Measurements from ENCODE around the gene GRK7.

The GRK7 gene

DNA sequence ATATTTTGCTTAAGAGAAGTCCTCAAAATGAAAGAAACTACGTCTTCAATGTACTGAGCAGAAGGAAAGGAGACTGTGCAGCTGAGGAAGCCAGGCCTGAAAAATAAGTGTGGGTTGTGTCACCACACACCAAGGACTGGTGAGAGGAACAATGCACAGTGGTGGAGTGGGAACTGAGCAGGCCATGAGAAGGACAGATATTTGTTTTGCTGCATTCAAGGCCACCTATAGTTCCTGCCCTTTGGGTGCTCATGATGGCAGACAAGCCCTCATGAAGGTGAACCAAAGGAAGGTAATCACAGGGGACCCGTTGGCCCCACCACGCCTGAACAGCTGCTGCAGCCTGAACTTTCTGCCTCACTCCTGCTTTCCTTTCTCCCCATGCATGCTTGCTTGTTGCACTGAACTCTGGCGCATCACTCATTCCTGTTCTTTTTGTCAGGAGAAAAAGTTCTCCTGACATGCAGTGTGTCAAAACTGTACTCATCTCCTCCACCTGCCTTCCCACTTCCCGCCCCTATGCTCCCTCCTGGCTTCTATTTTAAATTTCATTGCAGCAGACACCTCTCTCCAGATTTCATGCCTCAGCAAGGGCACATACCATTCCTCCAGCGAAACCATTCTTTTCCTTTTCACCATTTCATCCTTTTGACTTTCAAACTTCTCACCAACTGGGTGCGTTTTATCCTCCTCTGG lies 27.3 kb upstream of the GRK7 start:
- H3K36me3 ChIP-seq (ENCODE audit: control insufficient read depth, insufficient read depth, low read length) = no peaks in the 10 kb centered on the region
- WGBS (ENCODE audit: insufficient coverage, insufficient read length) = no CpG with 5 or more reads among the region's 7 CpGs
- H3K9me3 ChIP-seq (ENCODE audit: control insufficient read depth, insufficient read depth, low read length) = no peaks in the 10 kb centered on the region
- H3K4me1 ChIP-seq (ENCODE audit: control insufficient read depth, insufficient read depth, low read length) = 0 out of 2 replicates have a peak, but pooled peaks cover 1% of the 10 kb centered on the region
- no peaks in the 10 kb centered on the region for H3K27me3 ChIP-seq (ENCODE audit: control insufficient read depth, insufficient read depth, low read length)
- H3K27ac ChIP-seq (ENCODE audit: low read length) = no peak overlapping the region
- no peak for DNase-seq (ENCODE audit: low read depth, low spot score)
- no peak overlapping the region for H3K4me3 ChIP-seq (ENCODE audit: low read length)

DNA sequence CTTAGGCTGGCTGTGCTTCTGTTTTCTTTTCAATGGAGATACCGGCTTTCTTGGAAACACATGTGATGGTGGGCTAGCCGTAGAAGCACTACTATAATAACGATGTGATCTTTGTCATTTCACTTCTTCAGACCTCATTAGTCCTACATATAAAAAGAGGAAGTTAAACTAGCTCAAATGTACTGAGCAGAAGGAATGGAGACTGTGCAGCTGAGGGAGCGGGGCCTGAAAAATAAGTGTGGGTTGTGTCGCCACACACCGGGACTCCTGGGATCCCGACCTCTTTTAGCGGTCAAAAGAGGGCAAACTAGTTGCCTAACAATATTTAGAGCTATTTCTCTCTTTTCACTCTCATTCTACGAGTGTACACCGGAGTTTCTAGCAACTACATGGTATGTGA lies 26.1 kb upstream of the GRK7 start:
- 0 out of 2 replicates have a peak, but pooled peaks cover 1% of the 10 kb centered on the region for H3K4me1 ChIP-seq (ENCODE audit: control insufficient read depth, insufficient read depth, low read length)
- H3K27me3 ChIP-seq (ENCODE audit: control insufficient read depth, insufficient read depth, low read length) = no peaks in the 10 kb centered on the region
- H3K36me3 ChIP-seq (ENCODE audit: control insufficient read depth, insufficient read depth, low read length) = no peaks in the 10 kb centered on the region
- no peaks in the 10 kb centered on the region for H3K9me3 ChIP-seq (ENCODE audit: control insufficient read depth, insufficient read depth, low read length)
- H3K27ac ChIP-seq (ENCODE audit: low read length) = no peak overlapping the region
- DNase-seq (ENCODE audit: low read depth, low spot score) = no peak
- no peak overlapping the region for H3K4me3 ChIP-seq (ENCODE audit: low read length)
- no CpG with 5 or more reads among the region's 10 CpGs for WGBS (ENCODE audit: insufficient coverage, insufficient read length)

DNA sequence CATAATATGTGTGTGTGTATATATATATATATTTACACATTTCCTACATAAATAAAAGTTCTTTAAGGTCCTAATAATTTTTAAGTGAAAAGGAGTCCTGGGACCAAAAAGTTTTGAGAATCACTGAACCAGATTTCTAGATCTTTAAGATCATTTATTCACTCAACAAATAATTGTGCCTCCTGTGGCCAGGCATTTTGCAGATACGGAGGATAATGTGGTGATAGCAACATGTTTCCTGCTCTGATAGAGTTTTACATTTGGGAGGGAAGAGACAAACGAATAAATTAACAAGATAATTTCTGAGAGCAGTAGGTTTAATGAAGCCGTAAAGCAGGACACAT lies 25.6 kb upstream of the GRK7 start:
- Histone ChIP-seq H3K4me1 (ENCODE audit: control insufficient read depth, insufficient read depth, low read length) (0 out of 2 replicates have a peak, but pooled peaks cover 1% of the 10 kb centered on the region), H3K36me3 (ENCODE audit: control insufficient read depth, insufficient read depth, low read length) (no peaks in the 10 kb centered on the region), H3K4me3 (ENCODE audit: low read length) (peak overlapping the region; percentile 4; the same call in 1 of the 2 replicates), H3K9me3 (ENCODE audit: control insufficient read depth, insufficient read depth, low read length) (no peaks in the 10 kb centered on the region), H3K27ac (ENCODE audit: low read length) (no peak overlapping the region), H3K27me3 (ENCODE audit: control insufficient read depth, insufficient read depth, low read length) (no peaks in the 10 kb centered on the region)
- DNase-seq (ENCODE audit: low read depth, low spot score) = no peak
- no CpG with 5 or more reads among the region's 3 CpGs for whole genome bisulfite sequencing (ENCODE audit: insufficient coverage, insufficient read length)

DNA sequence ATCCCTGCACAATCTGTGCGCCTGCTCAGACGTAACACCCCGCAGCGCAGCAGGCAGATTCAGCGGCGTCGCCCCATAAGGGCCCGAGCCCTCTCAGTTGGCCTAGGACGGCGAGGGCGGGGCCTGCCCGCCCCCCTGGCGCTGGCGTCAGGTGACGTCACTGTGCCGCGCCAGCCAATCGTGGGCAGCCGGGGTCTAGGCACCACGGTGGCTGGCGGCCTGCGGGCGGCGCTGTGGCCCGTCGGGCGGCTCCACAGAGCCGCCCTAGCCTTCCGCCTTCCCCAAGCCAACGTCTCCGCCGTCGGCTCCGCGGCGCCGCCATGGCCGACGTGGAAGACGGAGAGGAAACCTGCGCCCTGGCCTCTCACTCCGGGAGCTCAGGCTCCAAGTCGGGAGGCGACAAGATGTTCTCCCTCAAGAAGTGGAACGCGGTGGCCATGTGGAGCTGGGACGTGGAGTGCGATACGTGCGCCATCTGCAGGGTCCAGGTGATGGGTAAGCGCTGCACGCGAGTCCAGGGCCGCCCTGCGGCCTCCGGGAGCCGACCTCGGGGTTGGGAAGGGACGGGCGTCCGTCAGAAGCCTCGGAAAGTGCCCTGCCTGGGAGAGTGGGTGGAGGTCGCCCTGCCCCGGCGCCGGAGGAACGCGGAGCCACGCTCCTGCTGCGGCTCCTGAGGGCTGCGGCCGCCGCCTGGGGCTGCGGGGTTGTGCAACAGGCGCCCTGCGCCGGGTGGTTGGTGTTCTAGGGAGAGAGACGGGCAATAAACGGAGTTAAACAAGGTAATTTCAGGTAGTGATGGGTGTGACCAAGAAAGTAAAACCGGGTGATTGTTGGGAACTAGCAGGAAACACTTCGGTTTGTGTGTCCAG lies 25.0 kb upstream of the GRK7 start, which contains the start of gene RNF7:
RNF7 (plus strand) TSS at position 277 of the 869 bp plus-strand sequence; CDS start at position 321, 44 bp downstream.
- Histone ChIP-seq H3K27ac (ENCODE audit: low read length) (no peak within 1 kb of the TSS), H3K4me1 (ENCODE audit: control insufficient read depth, insufficient read depth, low read length) (0 out of 2 replicates have a peak, but pooled peaks cover 1% of the 10 kb centered on the region), H3K27me3 (ENCODE audit: control insufficient read depth, insufficient read depth, low read length) (no peaks in the 10 kb centered on the region), H3K9me3 (ENCODE audit: control insufficient read depth, insufficient read depth, low read length) (no peaks in the 10 kb centered on the region), H3K4me3 (ENCODE audit: low read length) (peak within 1 kb of the TSS; percentile 99), H3K36me3 (ENCODE audit: control insufficient read depth, insufficient read depth, low read length) (no peaks in the 10 kb centered on the region; the same call in 1 of the 2 replicates)
- DNase-seq (ENCODE audit: low read depth, low spot score) = peak; percentile 88
- no CpG with 5 or more reads among the region's 81 CpGs for WGBS (ENCODE audit: insufficient coverage, insufficient read length)

DNA sequence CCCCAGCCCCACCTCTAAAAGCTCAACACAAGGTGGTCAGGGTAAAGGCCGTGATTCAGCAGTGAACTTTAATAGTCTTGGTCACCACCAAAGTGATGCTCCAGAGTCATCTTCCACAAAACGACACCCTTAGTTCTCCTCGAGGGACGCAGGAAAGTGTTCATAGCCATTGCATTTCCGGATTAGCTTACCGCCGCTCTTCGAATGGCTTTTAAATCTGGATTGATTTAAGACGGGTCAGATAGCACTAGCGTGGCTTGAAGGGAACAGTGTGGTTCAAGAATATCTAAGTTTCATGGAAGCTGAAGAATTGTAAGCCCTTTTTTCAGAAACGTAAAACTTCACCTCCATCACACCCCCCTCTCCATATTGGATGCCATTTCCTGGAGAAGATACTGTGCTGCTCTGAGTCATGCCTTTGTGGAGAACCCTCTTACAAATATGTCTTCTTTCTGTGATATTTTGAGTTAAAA lies 24.3 kb upstream of the GRK7 start:
- DNase-seq (ENCODE audit: low read depth, low spot score) = no peak
- Histone ChIP-seq H3K9me3 (ENCODE audit: control insufficient read depth, insufficient read depth, low read length) (no peaks in the 10 kb centered on the region), H3K4me1 (ENCODE audit: control insufficient read depth, insufficient read depth, low read length) (0 out of 2 replicates have a peak, but pooled peaks cover 1% of the 10 kb centered on the region), H3K27ac (ENCODE audit: low read length) (no peak overlapping the region), H3K36me3 (ENCODE audit: control insufficient read depth, insufficient read depth, low read length) (no peaks in the 10 kb centered on the region; the same call in 1 of the 2 replicates), H3K27me3 (ENCODE audit: control insufficient read depth, insufficient read depth, low read length) (no peaks in the 10 kb centered on the region), H3K4me3 (ENCODE audit: low read length) (peak overlapping the region; percentile 99; the same call in 1 of the 2 replicates)
- no CpG with 5 or more reads among the region's 11 CpGs for WGBS (ENCODE audit: insufficient coverage, insufficient read length)

DNA sequence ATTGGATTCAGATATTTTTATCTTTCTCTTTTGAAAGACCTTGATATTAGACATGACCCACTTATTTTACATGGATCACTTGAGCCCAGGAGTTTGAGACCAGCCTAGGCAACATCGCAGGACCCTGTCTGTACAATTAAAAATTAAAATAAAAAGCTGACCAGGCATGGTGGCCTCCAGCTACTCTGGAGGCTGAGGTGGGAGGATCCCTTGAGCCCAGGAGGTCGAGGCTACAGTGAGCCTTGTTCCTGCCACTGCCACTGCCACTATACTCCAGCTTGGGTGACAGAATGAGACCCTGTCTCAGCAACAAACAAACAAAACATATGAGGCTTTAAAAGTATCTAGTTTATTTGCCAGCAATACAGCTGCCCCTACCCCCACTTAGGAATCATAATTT lies 23.5 kb upstream of the GRK7 start:
- Histone ChIP-seq H3K9me3 (ENCODE audit: control insufficient read depth, insufficient read depth, low read length) (no peaks in the 10 kb centered on the region), H3K4me3 (ENCODE audit: low read length) (no peak overlapping the region; the same call in 1 of the 2 replicates), H3K4me1 (ENCODE audit: control insufficient read depth, insufficient read depth, low read length) (0 out of 2 replicates have a peak, but pooled peaks cover 1% of the 10 kb centered on the region), H3K36me3 (ENCODE audit: control insufficient read depth, insufficient read depth, low read length) (no peaks in the 10 kb centered on the region; the same call in 1 of the 2 replicates), H3K27me3 (ENCODE audit: control insufficient read depth, insufficient read depth, low read length) (no peaks in the 10 kb centered on the region), H3K27ac (ENCODE audit: low read length) (no peak overlapping the region)
- no peak for DNase-seq (ENCODE audit: low read depth, low spot score)
- no CpG with 5 or more reads among the region's 2 CpGs for WGBS (ENCODE audit: insufficient coverage, insufficient read length)

DNA sequence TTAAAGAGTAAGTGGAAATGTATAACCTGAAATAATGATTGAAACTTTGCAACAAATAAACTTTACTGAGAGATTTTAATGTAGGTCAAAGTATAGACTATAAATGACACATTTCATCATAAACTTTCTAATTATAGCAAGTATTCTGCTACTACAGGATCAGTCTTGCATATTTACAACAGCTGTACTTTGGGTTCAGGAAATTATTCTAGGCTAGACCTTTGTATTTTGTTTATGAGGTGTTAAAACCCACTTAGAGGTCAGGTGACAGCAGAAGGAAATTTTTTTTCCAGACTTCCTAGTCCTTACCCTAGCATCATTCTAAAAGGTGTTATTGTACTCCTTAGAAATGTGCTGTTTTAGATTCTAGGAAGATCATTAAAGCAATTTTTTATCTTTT lies 22.9 kb upstream of the GRK7 start:
- Histone ChIP-seq H3K27me3 (ENCODE audit: control insufficient read depth, insufficient read depth, low read length) (no peaks in the 10 kb centered on the region), H3K36me3 (ENCODE audit: control insufficient read depth, insufficient read depth, low read length) (peaks cover 3% of the 10 kb centered on the region; the same call in 1 of the 2 replicates), H3K9me3 (ENCODE audit: control insufficient read depth, insufficient read depth, low read length) (no peaks in the 10 kb centered on the region), H3K4me3 (ENCODE audit: low read length) (no peak overlapping the region), H3K27ac (ENCODE audit: low read length) (no peak overlapping the region), H3K4me1 (ENCODE audit: control insufficient read depth, insufficient read depth, low read length) (0 out of 2 replicates have a peak, but pooled peaks cover 1% of the 10 kb centered on the region)
- no peak for DNase-seq (ENCODE audit: low read depth, low spot score)

DNA sequence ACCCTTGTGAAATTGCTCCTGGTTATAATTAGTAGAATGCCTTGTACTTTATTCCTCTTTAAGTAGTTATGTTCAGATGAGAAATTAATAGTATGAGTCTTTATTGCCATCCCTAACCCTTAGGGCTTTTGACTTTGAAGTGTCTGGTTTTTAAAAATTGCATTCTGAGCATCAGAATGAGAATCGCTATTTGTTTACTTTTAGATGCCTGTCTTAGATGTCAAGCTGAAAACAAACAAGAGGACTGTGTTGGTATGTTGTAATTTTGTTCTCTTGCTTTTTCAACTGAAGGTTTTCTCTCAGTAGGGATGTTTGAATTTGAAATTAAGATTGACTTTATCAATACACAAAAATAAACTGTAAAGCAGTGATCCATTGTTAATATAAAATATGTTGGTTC lies 19.9 kb upstream of the GRK7 start:
- WGBS (ENCODE audit: insufficient coverage, insufficient read length) = no CpG with 5 or more reads among the region's 1 CpG
- H3K36me3 ChIP-seq (ENCODE audit: control insufficient read depth, insufficient read depth, low read length) = peaks cover 6% of the 10 kb centered on the region; the same call in 1 of the 2 replicates
- H3K27ac ChIP-seq (ENCODE audit: low read length) = no peak overlapping the region
- H3K9me3 ChIP-seq (ENCODE audit: control insufficient read depth, insufficient read depth, low read length) = no peaks in the 10 kb centered on the region
- no peak overlapping the region for H3K4me3 ChIP-seq (ENCODE audit: low read length)
- no peaks in the 10 kb centered on the region for H3K27me3 ChIP-seq (ENCODE audit: control insufficient read depth, insufficient read depth, low read length)
- 0 out of 2 replicates have a peak, but pooled peaks cover 1% of the 10 kb centered on the region for H3K4me1 ChIP-seq (ENCODE audit: control insufficient read depth, insufficient read depth, low read length)
- DNase-seq (ENCODE audit: low read depth, low spot score) = no peak

DNA sequence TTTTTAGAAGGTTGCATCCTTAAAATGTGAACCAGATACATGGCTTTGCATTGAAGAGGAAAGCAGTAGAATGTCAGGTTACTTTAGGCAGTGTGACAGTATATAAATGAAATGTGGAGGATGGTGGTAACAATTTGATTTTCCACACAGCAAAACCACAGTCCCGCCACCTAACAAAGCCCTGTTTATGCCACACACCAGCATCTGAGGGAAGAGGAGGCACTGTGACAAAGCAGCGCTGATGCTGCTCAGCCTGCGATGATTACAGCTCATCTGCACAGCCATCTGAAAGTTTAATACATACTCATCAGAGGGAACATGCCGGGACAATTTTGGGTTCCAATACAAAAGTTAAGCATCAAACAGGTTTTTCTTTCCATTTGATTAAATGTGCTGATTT lies 16.2 kb upstream of the GRK7 start:
- no peaks in the 10 kb centered on the region for H3K4me1 ChIP-seq (ENCODE audit: control insufficient read depth, insufficient read depth, low read length)
- H3K27me3 ChIP-seq (ENCODE audit: control insufficient read depth, insufficient read depth, low read length) = no peaks in the 10 kb centered on the region
- no CpG with 5 or more reads among the region's 4 CpGs for WGBS (ENCODE audit: insufficient coverage, insufficient read length)
- H3K27ac ChIP-seq (ENCODE audit: low read length) = no peak overlapping the region
- no peak overlapping the region for H3K4me3 ChIP-seq (ENCODE audit: low read length)
- no peaks in the 10 kb centered on the region for H3K9me3 ChIP-seq (ENCODE audit: control insufficient read depth, insufficient read depth, low read length)
- H3K36me3 ChIP-seq (ENCODE audit: control insufficient read depth, insufficient read depth, low read length) = peaks cover 6% of the 10 kb centered on the region; the same call in 1 of the 2 replicates
- DNase-seq (ENCODE audit: low read depth, low spot score) = no peak

DNA sequence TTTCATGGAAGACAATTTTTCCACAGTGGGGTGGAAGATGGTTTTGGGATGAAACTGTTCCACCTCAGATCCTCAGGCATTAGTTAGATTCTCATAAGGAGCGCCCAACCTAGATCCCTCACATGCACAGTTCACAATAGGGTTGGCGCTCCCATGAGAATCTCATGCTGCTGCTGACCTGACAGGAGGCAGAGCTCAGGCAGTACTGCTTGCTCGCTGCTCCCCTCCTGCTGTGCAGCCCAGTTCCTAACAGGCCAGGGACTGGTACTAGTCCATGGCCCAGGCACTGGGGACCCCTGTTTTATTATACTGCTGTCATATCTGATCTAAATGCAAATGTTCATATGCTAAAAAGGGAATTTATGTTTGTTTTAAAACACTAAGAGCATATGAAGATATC lies 9.8 kb upstream of the GRK7 start:
- no peak overlapping the region for H3K27ac ChIP-seq (ENCODE audit: low read length)
- no peaks in the 10 kb centered on the region for H3K9me3 ChIP-seq (ENCODE audit: control insufficient read depth, insufficient read depth, low read length)
- no peaks in the 10 kb centered on the region; the same call in 1 of the 2 replicates for H3K36me3 ChIP-seq (ENCODE audit: control insufficient read depth, insufficient read depth, low read length)
- no peaks in the 10 kb centered on the region for H3K4me1 ChIP-seq (ENCODE audit: control insufficient read depth, insufficient read depth, low read length)
- no CpG with 5 or more reads among the region's 3 CpGs for WGBS (ENCODE audit: insufficient coverage, insufficient read length)
- no peaks in the 10 kb centered on the region for H3K27me3 ChIP-seq (ENCODE audit: control insufficient read depth, insufficient read depth, low read length)
- no peak for DNase-seq (ENCODE audit: low read depth, low spot score)
- no peak overlapping the region for H3K4me3 ChIP-seq (ENCODE audit: low read length)

Data from iPS DF 6.9 (cell line).